HG02938 (cell line): ENCODE measurements around the gene SCAF1.
"Not testable (repeated sequence)": the region's sequence is repeated elsewhere in the genome, so short reads cannot be mapped to it uniquely, and the experiment has no call there.

Experiments
- ATAC-seq: cut with Tn5 transposase; IDR thresholded peaks from one replicate; pipeline ENCODE4 v1.9.1; 2021; ENCODE audit warnings: mild to moderate bottlenecking, moderate library complexity; ENCODE audit not compliant: unreplicated experiment

SCAF1 gene

GRCh38 chr19:49615861-49616260 lies 26.1 kb upstream of the SCAF1 start:
- ATAC-seq: no peak

GRCh38 chr19:49616532-49616931 lies 25.5 kb upstream of the SCAF1 start:
- ATAC-seq: no peak

- no peak for ATAC-seq
Measured at GRCh38 chr19:49616945-49617344, 25.1 kb upstream of the SCAF1 start.

GRCh38 chr19:49617860-49618259 lies 24.1 kb upstream of the SCAF1 start:
- not testable (repeated sequence) for ATAC-seq

GRCh38 chr19:49624967-49625910 lies 16.8 kb upstream of the SCAF1 start:
- ATAC-seq: no peak

- ATAC-seq: no peak
Measured at GRCh38 chr19:49626226-49626625, 15.8 kb upstream of the SCAF1 start.

- ATAC-seq: no peak
Measured at GRCh38 chr19:49629659-49630058, 12.3 kb upstream of the SCAF1 start.

- no peak for ATAC-seq
Measured at GRCh38 chr19:49631014-49631588, 10.9 kb upstream of the SCAF1 start.

GRCh38 chr19:49631610-49632192 lies 10.3 kb upstream of the SCAF1 start:
- no peak for ATAC-seq

GRCh38 chr19:49632576-49632975 lies 9.4 kb upstream of the SCAF1 start:
- no peak for ATAC-seq

- not testable (repeated sequence) for ATAC-seq
Measured at GRCh38 chr19:49633273-49633672, 8.7 kb upstream of the SCAF1 start.

- no peak for ATAC-seq
Measured at GRCh38 chr19:49635530-49636232, 6.3 kb upstream of the SCAF1 start.

- ATAC-seq: no peak
Measured at GRCh38 chr19:49636233-49636932, 5.6 kb upstream of the SCAF1 start.

- ATAC-seq: no peak
Measured at GRCh38 chr19:49637821-49638738, 3.9 kb upstream of the SCAF1 start.

- no peak for ATAC-seq
Measured at GRCh38 chr19:49639401-49640112, 2.5 kb upstream of the SCAF1 start.

GRCh38 chr19:49640113-49640898 lies 1.7 kb upstream of the SCAF1 start, which contains the start of gene RRAS:
RRAS (minus strand) TSS chr19:49640143; CDS start chr19:49640098, 45 bp downstream.
- peak; percentile 69 for ATAC-seq

GRCh38 chr19:49642492-49643035 lies 555 bp downstream of the SCAF1 start:
- ATAC-seq: no peak

GRCh38 chr19:49643466-49643865 lies 1.5 kb downstream of the SCAF1 start:
- ATAC-seq: no peak
